GM18505 (cell line): ENCODE results near the gene PLB1.

Source experiments
- ATAC-seq: cut with Tn5 transposase; IDR thresholded peaks from one replicate; pipeline ENCODE4 v1.9.1; 2021; ENCODE audit not compliant: unreplicated experiment
- POLR2A ChIP-seq: IDR thresholded peaks from 4 replicates; pipeline ENCODE4 v1.6.1; 2011; ENCODE audit warnings: borderline replicate concordance; ENCODE audit not compliant: insufficient read depth, insufficient read length; ENCODE audit errors: extremely low read depth

PLB1 gene

GRCh38 chr2:28688818-28689217 lies 193.0 kb downstream of the PLB1 start:
- ATAC-seq: no peak
- TF ChIP-seq POLR2A: no peak

GRCh38 chr2:28689771-28690170 lies 193.9 kb downstream of the PLB1 start:
- no peak for ATAC-seq
- no peak for TF ChIP-seq POLR2A

GRCh38 chr2:28692411-28692810 lies 196.6 kb downstream of the PLB1 start:
- no peak for ATAC-seq
- no peak for TF ChIP-seq POLR2A

- no peak for TF ChIP-seq POLR2A
- no peak for ATAC-seq
These were observed 197.4 kb downstream of the PLB1 start for GRCh38 chr2:28693223-28693622.
